H9 (cell line): ENCODE measurements around the gene CLEC11A. TPM values are rescaled to one million over a fixed set of nuclear protein-coding genes. Genes with fewer than 3 reads are reported as not detected.

Experiments
- DNase-seq: peaks from one replicate; pipeline ENCODE4 v3.0.0-alpha.2; 2017
- H2AFZ ChIP-seq: one replicate; pipeline ENCODE4 v1.6.1; 2013; ENCODE audit warnings: mild to moderate bottlenecking, low read length, control low read depth, moderate library complexity
- H2AK5ac ChIP-seq: 2 replicates; pipeline ENCODE4 v1.6.1; 2013; ENCODE audit warnings: low read length, control low read depth, mixed read lengths; ENCODE audit not compliant: insufficient read length
- H2BK120ac ChIP-seq: one replicate; pipeline ENCODE4 v1.6.1; 2013; ENCODE audit warnings: low read depth, mild to moderate bottlenecking, low read length, control low read depth, inconsistent platforms; ENCODE audit not compliant: poor library complexity, severe bottlenecking
- H2BK12ac ChIP-seq: 2 replicates; pipeline ENCODE4 v1.6.1; 2013; ENCODE audit warnings: low read length, control low read depth, mixed read lengths, low read depth; ENCODE audit not compliant: insufficient read length
- H2BK15ac ChIP-seq: 2 replicates; pipeline ENCODE4 v1.6.1; 2013; ENCODE audit warnings: low read depth, low read length, control low read depth
- H2BK20ac ChIP-seq: one replicate; pipeline ENCODE4 v1.6.1; 2013; ENCODE audit warnings: low read depth, mild to moderate bottlenecking, low read length, control low read depth, inconsistent platforms; ENCODE audit not compliant: poor library complexity, severe bottlenecking
- H2BK5ac ChIP-seq: 2 replicates; pipeline ENCODE4 v1.6.1; 2013; ENCODE audit warnings: low read length, control low read depth, mixed read lengths; ENCODE audit not compliant: insufficient read length
- H3K14ac ChIP-seq: 2 replicates; pipeline ENCODE4 v1.6.1; 2013; ENCODE audit warnings: low read length, control low read depth; ENCODE audit not compliant: insufficient read depth
- H3K18ac ChIP-seq: 2 replicates; pipeline ENCODE4 v1.6.1; 2013; ENCODE audit warnings: low read depth, mild to moderate bottlenecking, mixed read lengths, low read length, control low read depth; ENCODE audit not compliant: insufficient read length
- H3K23ac ChIP-seq: 2 replicates; pipeline ENCODE4 v1.6.1; 2013; ENCODE audit warnings: low read length, control low read depth, mixed read lengths, low read depth; ENCODE audit not compliant: insufficient read length
- H3K23me2 ChIP-seq: 2 replicates; pipeline ENCODE4 v1.6.1; 2013; ENCODE audit warnings: low read depth, mild to moderate bottlenecking, mixed read lengths, low read length, control low read depth; ENCODE audit not compliant: insufficient read length, poor library complexity, severe bottlenecking
- H3K27ac ChIP-seq: 2 replicates; pipeline ENCODE4 v1.5.1; 2013; ENCODE audit warnings: low read length, control low read depth, mixed read lengths, low read depth; ENCODE audit not compliant: insufficient read length
- H3K27me3 ChIP-seq: 2 replicates; pipeline ENCODE4 v1.6.1; 2013; ENCODE audit warnings: low read length, control low read depth, inconsistent platforms; ENCODE audit not compliant: insufficient read depth
- H3K4ac ChIP-seq: 2 replicates; pipeline ENCODE4 v1.6.1; 2013; ENCODE audit warnings: low read depth, mild to moderate bottlenecking, control low read depth, inconsistent platforms, low read length, moderate library complexity
- H3K4me1 ChIP-seq: 2 replicates; pipeline ENCODE4 v1.6.1; 2013; ENCODE audit warnings: low read length, control low read depth, inconsistent platforms; ENCODE audit not compliant: insufficient read depth
- H3K4me2 ChIP-seq: 2 replicates; pipeline ENCODE4 v1.6.1; 2013; ENCODE audit warnings: low read length, control low read depth, mixed read lengths; ENCODE audit not compliant: insufficient read length, insufficient read depth
- H3K56ac ChIP-seq: 2 replicates; pipeline ENCODE4 v1.6.1; 2013; ENCODE audit warnings: low read depth, mild to moderate bottlenecking, mixed read lengths, low read length, control low read depth; ENCODE audit not compliant: insufficient read length
- H3K79me1 ChIP-seq: 2 replicates; pipeline ENCODE4 v1.6.1; 2013; ENCODE audit warnings: low read depth, mild to moderate bottlenecking, moderate library complexity, low read length, control low read depth, inconsistent platforms; ENCODE audit not compliant: insufficient read depth, poor library complexity, severe bottlenecking
- H3K79me2 ChIP-seq: 2 replicates; pipeline ENCODE4 v1.6.1; 2013; ENCODE audit warnings: low read length, control low read depth, inconsistent platforms; ENCODE audit not compliant: insufficient read depth
- H3K9ac ChIP-seq: 2 replicates; pipeline ENCODE4 v1.6.1; 2013; ENCODE audit warnings: low read length, control low read depth, mixed read lengths; ENCODE audit not compliant: insufficient read length; ENCODE audit errors: extremely low read depth
- H3K9me3 ChIP-seq: one replicate; pipeline ENCODE4 v1.6.1; 2013; ENCODE audit warnings: low read depth, low read length, inconsistent platforms; ENCODE audit not compliant: control insufficient read depth
- H3T11ph ChIP-seq: one replicate; pipeline ENCODE4 v1.6.1; 2013; ENCODE audit warnings: mild to moderate bottlenecking, low read length, control low read depth, inconsistent platforms
- H4K20me1 ChIP-seq: one replicate; pipeline ENCODE4 v1.6.1; 2013; ENCODE audit not compliant: control insufficient read depth, insufficient read length, insufficient read depth
- H4K5ac ChIP-seq: 2 replicates; pipeline ENCODE4 v1.6.1; 2013; ENCODE audit warnings: low read depth, mild to moderate bottlenecking, mixed read lengths, low read length, control low read depth; ENCODE audit not compliant: insufficient read length
- H4K8ac ChIP-seq: replicated peaks from 2 replicates; pipeline ENCODE4 v1.6.1; 2013; ENCODE audit warnings: low read length, control low read depth, mixed read lengths, low read depth; ENCODE audit not compliant: insufficient read length
- H4K91ac ChIP-seq: 2 replicates; pipeline ENCODE4 v1.6.1; 2013; ENCODE audit warnings: low read depth, mild to moderate bottlenecking, moderate library complexity, mixed read lengths, low read length, control low read depth; ENCODE audit not compliant: insufficient read length
- H3K27ac Mint-ChIP-seq, 3 experiments: 2 replicates in 2 of 3; 3 replicates in 1 of 3; pipeline ENCODE4 v1.8.0; 2020 to 2021; ENCODE audit warnings: mixed read lengths in 3 of 3, mild to moderate bottlenecking in 1 of 3, moderate library complexity in 1 of 3
- H3K27me3 Mint-ChIP-seq: 2 replicates; pipeline ENCODE4 v1.8.0; 2021; ENCODE audit warnings: low read depth, mild to moderate bottlenecking, moderate library complexity, mixed read lengths
- H3K36me3 Mint-ChIP-seq, 3 experiments: 2 replicates in 2 of 3; 3 replicates in 1 of 3; pipeline ENCODE4 v1.8.0; 2020 to 2021; ENCODE audit warnings: low read depth in 3 of 3, mixed read lengths in 3 of 3; ENCODE audit not compliant: insufficient read depth in 1 of 3
- H3K4me1 Mint-ChIP-seq, 2 experiments: 2 replicates each; pipeline ENCODE4 v1.8.0; 2020; ENCODE audit warnings: mixed read lengths in 2 of 2
- H3K4me3 Mint-ChIP-seq, 2 experiments: 2 replicates in 1 of 2; 3 replicates in 1 of 2; pipeline ENCODE4 v1.8.0; 2020 to 2021; ENCODE audit warnings: mild to moderate bottlenecking in 2 of 2, mixed read lengths in 2 of 2, moderate library complexity in 1 of 2
- H3K9me3 Mint-ChIP-seq, 2 experiments: 2 replicates in 1 of 2; 3 replicates in 1 of 2; pipeline ENCODE4 v1.8.0; 2020; ENCODE audit warnings: mild to moderate bottlenecking in 2 of 2, mixed read lengths in 2 of 2, moderate library complexity in 1 of 2
- CTCF ChIP-seq: fragments of 200-600 bp; sonication (generic); conservative IDR thresholded peaks from 3 replicates; pipeline ENCODE4 v1.8.0; 2021; ENCODE audit warnings: antibody characterized with exemption, mild to moderate bottlenecking
- WGBS: extraction: QIAGEN DNeasy Blood & Tissue Kit; methylation state at CpG from one replicate; pipeline ENCODE4 v1.1.7; 2013; ENCODE audit warnings: missing lambda C conversion rate, low lambda C conversion rate, mixed read lengths; ENCODE audit not compliant: insufficient read length; ENCODE audit errors: extremely low coverage; 5-methylcytosine and 5-hydroxymethylcytosine counted together
- total RNA-seq: library from RNA; stranded (reverse); gene quantifications from 2 replicates; pipeline ENCODE4 v1.2.1, GENCODE V29; 2021

Gene CLEC11A
- total RNA-seq, 1 experiment from 2014 or later: 3.9 TPM

- Histone ChIP-seq H3T11ph (no peak overlapping the region), H3K79me1 (no peaks in the 10 kb centered on the region), H3K27ac (no peak overlapping the region), H3K79me2 (no peaks in the 10 kb centered on the region), H3K14ac (no peak overlapping the region), H3K9me3 (no peaks in the 10 kb centered on the region), H3K18ac (no peak overlapping the region), H4K8ac (no peak overlapping the region), H3K9ac (no peak overlapping the region), H4K20me1 (no peaks in the 10 kb centered on the region), H3K23me2 (no peaks in the 10 kb centered on the region), H3K56ac (no peak overlapping the region), H2AFZ (no peak overlapping the region), H3K27me3 (peaks cover 16% of the 10 kb centered on the region; the same call in 1 of the 2 replicates), H3K4me2 (no peak overlapping the region), H2BK5ac (no peak overlapping the region), H2BK12ac (no peak overlapping the region), H2BK120ac (no peak overlapping the region), H2BK15ac (no peak overlapping the region), H3K23ac (no peak overlapping the region), H3K4me1 (0 out of 2 replicates have a peak, but pooled peaks cover 3% of the 10 kb centered on the region), H2BK20ac (no peak overlapping the region), H2AK5ac (no peak overlapping the region), H4K91ac (no peak overlapping the region), H3K4ac (no peak overlapping the region), H4K5ac (no peak overlapping the region)
- no peak for DNase-seq
- Mint-ChIP-seq H3K4me1 (peaks cover 6 to 16% of the 10 kb centered on the region in 2 experiments), H3K9me3 (no peaks in the 10 kb centered on the region), H3K36me3 (no peaks in the 10 kb centered on the region), H3K4me3 (no peak overlapping the region), H3K27me3 (peaks cover 82% of the 10 kb centered on the region), H3K27ac (no peak overlapping the region)
- no peak for TF ChIP-seq CTCF
- whole genome bisulfite sequencing: no CpG with 5 or more reads among the region's 23 CpGs
These were observed 20.9 kb upstream of the CLEC11A start for GRCh38 chr19:50702158-50702870.
